PFSK-1 (cell line): ENCODE measurements around the gene LY6G6C.

Experiments
- POLR2AphosphoS5 ChIP-seq: IDR thresholded peaks from 2 replicates; pipeline ENCODE4 v1.6.1; 2012; ENCODE audit warnings: low read depth, mild to moderate bottlenecking, control low read depth, low read length, moderate library complexity
- REST ChIP-seq, 2 experiments: IDR thresholded peaks; 2 replicates each; pipeline versions ENCODE4 v1.6.1 to v1.8.0; 2011 to 2012; ENCODE audit warnings: low read depth in 2 of 2, low read length in 2 of 2, control low read depth in 1 of 2, inconsistent platforms in 1 of 2, mild to moderate bottlenecking in 1 of 2, moderate library complexity in 1 of 2; ENCODE audit not compliant: insufficient read depth in 1 of 2
- SIN3A ChIP-seq: IDR thresholded peaks from 2 replicates; pipeline ENCODE4 v1.6.1; 2012; ENCODE audit warnings: mild to moderate bottlenecking, low read length, moderate library complexity, borderline replicate concordance; ENCODE audit not compliant: insufficient read depth
- TAF1 ChIP-seq: IDR thresholded peaks from 2 replicates; pipeline ENCODE4 v1.6.1; 2012; ENCODE audit warnings: low read length, control low read depth, borderline replicate concordance; ENCODE audit not compliant: insufficient read depth

GRCh38 chr6:31752739-31753319, 31.3 kb upstream of the LY6G6C start:
- TF ChIP-seq TAF1, result no peak
- TF ChIP-seq POLR2AphosphoS5, result no peak; the same call in 1 of the 2 replicates
- TF ChIP-seq REST (IDR thresholded peaks at IDR 0.05; ENCODE audit: insufficient read depth in 1 of 2, low read depth in 2 of 2, low read length in 2 of 2), result no peak
- TF ChIP-seq SIN3A, result no peak
